ENCODE measurements around the gene BRWD1. TPM values are rescaled to one million over a fixed set of nuclear protein-coding genes. Genes with fewer than 3 reads are reported as not detected.

Gene BRWD1
- total and polyA plus RNA-seq, 2 of the 8 experiments (the other 6 are each of a cell fraction or from before 2014, with no cell fraction given), result 9.3 to 45.2 TPM

GRCh38 chr21:39164523-39164922, 148.9 kb downstream of the BRWD1 start (continued):
- TF ChIP-seq POU5F1 (IDR thresholded peaks at IDR 0.05; ENCODE audit: low read depth, low read length) (no peak), KDM1A (IDR thresholded peaks at IDR 0.05; ENCODE audit: borderline replicate concordance, low read length) (no peak), HDAC6 (IDR thresholded peaks at IDR 0.05; ENCODE audit: low read depth, low read length) (no peak), FOSL1 (IDR thresholded peaks at IDR 0.05; ENCODE audit: insufficient read depth, low read depth, low read length) (no peak)
- TF ChIP-seq, protein P1, sequence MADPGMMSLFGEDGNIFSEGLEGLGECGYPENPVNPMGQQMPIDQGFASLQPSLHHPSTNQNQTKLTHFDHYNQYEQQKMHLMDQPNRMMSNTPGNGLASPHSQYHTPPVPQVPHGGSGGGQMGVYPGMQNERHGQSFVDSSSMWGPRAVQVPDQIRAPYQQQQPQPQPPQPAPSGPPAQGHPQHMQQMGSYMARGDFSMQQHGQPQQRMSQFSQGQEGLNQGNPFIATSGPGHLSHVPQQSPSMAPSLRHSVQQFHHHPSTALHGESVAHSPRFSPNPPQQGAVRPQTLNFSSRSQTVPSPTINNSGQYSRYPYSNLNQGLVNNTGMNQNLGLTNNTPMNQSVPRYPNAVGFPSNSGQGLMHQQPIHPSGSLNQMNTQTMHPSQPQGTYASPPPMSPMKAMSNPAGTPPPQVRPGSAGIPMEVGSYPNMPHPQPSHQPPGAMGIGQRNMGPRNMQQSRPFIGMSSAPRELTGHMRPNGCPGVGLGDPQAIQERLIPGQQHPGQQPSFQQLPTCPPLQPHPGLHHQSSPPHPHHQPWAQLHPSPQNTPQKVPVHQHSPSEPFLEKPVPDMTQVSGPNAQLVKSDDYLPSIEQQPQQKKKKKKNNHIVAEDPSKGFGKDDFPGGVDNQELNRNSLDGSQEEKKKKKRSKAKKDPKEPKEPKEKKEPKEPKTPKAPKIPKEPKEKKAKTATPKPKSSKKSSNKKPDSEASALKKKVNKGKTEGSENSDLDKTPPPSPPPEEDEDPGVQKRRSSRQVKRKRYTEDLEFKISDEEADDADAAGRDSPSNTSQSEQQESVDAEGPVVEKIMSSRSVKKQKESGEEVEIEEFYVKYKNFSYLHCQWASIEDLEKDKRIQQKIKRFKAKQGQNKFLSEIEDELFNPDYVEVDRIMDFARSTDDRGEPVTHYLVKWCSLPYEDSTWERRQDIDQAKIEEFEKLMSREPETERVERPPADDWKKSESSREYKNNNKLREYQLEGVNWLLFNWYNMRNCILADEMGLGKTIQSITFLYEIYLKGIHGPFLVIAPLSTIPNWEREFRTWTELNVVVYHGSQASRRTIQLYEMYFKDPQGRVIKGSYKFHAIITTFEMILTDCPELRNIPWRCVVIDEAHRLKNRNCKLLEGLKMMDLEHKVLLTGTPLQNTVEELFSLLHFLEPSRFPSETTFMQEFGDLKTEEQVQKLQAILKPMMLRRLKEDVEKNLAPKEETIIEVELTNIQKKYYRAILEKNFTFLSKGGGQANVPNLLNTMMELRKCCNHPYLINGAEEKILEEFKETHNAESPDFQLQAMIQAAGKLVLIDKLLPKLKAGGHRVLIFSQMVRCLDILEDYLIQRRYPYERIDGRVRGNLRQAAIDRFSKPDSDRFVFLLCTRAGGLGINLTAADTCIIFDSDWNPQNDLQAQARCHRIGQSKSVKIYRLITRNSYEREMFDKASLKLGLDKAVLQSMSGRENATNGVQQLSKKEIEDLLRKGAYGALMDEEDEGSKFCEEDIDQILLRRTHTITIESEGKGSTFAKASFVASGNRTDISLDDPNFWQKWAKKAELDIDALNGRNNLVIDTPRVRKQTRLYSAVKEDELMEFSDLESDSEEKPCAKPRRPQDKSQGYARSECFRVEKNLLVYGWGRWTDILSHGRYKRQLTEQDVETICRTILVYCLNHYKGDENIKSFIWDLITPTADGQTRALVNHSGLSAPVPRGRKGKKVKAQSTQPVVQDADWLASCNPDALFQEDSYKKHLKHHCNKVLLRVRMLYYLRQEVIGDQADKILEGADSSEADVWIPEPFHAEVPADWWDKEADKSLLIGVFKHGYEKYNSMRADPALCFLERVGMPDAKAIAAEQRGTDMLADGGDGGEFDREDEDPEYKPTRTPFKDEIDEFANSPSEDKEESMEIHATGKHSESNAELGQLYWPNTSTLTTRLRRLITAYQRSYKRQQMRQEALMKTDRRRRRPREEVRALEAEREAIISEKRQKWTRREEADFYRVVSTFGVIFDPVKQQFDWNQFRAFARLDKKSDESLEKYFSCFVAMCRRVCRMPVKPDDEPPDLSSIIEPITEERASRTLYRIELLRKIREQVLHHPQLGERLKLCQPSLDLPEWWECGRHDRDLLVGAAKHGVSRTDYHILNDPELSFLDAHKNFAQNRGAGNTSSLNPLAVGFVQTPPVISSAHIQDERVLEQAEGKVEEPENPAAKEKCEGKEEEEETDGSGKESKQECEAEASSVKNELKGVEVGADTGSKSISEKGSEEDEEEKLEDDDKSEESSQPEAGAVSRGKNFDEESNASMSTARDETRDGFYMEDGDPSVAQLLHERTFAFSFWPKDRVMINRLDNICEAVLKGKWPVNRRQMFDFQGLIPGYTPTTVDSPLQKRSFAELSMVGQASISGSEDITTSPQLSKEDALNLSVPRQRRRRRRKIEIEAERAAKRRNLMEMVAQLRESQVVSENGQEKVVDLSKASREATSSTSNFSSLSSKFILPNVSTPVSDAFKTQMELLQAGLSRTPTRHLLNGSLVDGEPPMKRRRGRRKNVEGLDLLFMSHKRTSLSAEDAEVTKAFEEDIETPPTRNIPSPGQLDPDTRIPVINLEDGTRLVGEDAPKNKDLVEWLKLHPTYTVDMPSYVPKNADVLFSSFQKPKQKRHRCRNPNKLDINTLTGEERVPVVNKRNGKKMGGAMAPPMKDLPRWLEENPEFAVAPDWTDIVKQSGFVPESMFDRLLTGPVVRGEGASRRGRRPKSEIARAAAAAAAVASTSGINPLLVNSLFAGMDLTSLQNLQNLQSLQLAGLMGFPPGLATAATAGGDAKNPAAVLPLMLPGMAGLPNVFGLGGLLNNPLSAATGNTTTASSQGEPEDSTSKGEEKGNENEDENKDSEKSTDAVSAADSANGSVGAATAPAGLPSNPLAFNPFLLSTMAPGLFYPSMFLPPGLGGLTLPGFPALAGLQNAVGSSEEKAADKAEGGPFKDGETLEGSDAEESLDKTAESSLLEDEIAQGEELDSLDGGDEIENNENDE (IDR thresholded peaks at IDR 0.05; ENCODE audit: insufficient replicate concordance, low read length), result no peak

Data from H1 (cell line).